Stimulated activated CD8-positive, alpha-beta memory T cell treated with anti-CD3 and anti-CD28 coated beads, Interleukin-2, amount 100 ng/mL, for 48 hours (primary cell): ENCODE data around the gene SLC39A9.
"Not testable (repeated sequence)": the region's sequence is repeated elsewhere in the genome, so short reads cannot be mapped to it uniquely, and the experiment has no call there.

ENCODE experiments used
- DNase-seq, 2 donors: peaks; one replicate each; pipeline ENCODE4 v3.0.0-alpha.2; 2020; ENCODE audit warnings: low read depth in 2 of 2

The SLC39A9 gene

DNA sequence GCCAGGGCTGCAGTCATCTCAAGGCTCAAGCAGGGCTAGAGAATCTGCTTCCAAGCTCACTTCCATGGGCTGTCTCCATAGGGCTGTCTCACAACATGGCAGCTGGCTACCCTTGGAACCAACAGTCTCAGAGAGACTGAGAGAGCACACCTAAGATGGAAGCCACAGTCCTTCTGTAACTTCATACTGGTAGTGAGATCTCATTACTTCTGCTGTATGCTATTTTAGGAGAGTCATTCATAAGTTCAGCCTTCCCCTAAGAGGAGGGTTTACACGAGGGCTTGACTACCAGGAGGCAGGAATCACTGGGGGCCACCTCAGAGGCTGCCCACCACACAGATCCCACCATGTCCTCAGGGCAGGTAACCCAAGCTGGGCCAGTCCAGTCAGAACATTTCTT is 30.1 kb upstream of the SLC39A9 start:
- DNase-seq, result no peak

- DNase-seq, result no peak
Observed at GRCh38 chr14:69370061-69370460, 28.4 kb upstream of the SLC39A9 start.

DNA sequence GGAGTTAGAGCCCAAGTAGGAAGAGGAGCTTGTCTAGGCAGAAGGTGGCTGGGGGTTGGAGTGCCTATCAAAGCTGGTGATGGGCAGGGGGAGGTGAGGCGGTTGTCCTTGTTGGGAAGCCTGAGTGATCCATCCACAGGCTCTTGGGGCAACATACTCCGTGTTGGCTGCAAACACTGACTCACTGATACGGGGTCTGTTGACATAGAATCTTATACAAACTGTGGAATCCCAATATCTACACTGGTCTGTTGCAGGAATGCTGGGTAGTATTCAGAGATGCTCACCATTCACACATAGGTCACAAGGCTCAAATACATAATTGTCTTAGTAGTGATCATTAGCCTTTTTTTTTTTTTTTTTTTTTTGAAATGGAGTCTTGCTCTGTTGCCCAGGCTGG is 26.3 kb upstream of the SLC39A9 start:
- no peak for DNase-seq

DNA sequence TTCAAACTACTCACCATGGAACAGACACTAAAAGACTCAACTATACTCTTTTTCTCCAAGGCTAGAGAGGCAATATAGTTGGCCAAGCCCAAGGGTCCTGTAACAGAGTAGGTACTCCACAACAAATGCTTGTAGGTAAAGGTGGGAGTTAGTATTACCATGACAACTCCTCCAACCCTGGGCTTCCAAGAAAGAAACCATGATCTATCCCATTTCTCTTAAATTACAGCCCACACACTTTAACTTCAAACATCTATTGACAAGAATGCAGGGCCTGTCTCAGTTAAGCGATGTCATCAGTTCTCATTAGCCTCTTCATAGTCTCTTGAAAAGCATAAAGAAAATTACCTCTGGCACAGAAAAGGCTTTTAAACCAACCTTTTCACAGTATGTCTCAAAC is 25.4 kb upstream of the SLC39A9 start:
- DNase-seq, result no peak

DNA sequence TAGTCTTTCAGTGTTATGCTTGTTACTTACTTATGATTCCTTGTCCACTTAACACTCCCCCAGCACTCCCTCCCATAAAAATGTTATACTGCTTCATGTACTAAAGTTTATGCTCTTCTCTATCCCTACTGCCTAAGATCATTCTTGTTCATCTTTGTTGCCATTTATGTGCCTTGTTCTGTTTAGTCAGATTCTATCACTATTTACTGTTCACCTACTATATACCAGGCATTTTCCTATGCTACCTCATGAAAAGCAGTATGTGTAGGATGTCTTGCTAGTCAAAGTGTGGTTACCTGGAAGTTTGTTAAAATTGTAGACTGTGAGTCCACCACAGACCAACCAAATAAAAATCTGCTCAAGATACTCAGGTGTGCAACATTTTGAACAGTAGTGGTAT is 24.3 kb upstream of the SLC39A9 start:
- DNase-seq, result no peak

DNA sequence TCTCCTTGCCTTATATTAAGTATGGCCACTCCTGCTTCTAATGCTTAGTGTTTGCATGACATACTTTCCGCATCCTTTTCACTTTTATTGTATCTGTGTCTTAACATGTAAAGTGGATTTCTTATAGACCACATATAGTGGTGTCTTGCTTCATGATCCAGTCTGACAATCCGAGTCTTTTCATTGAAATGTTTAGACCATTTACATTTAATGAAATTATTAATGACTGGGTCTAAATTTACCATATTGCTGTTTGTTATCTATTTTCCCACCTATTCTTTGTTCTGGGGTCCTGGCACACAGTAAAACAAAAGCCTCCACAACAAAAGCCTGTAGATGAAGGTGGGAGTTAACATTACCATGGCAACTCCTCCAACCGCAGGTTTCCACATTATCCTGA is 23.3 kb upstream of the SLC39A9 start:
- no peak for DNase-seq

- no peak for DNase-seq
Observed at GRCh38 chr14:69375722-69376121, 22.8 kb upstream of the SLC39A9 start.

GRCh38 chr14:69376439-69376838 is 22.1 kb upstream of the SLC39A9 start:
- no peak for DNase-seq

DNA sequence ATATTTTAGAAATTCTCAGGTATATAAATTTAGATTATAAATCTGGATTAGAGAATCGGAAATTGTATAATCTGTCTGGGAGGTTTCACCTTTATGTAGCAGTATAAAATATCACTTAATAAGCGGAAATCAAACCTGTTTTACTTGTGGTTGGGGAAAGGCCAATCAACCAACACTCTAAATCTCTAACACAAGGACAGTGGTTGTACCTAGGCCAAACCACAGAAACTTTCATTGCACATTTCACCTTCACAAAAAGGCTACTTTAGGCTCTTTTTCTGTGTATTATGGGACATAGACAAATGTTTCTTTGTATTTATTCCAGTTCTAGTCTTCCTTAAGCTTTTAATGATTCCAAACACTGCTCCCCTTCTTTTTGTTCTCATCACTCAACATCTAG is 20.2 kb upstream of the SLC39A9 start:
- no peak for DNase-seq

GRCh38 chr14:69387311-69387710 is 11.2 kb upstream of the SLC39A9 start:
- no peak for DNase-seq

DNA sequence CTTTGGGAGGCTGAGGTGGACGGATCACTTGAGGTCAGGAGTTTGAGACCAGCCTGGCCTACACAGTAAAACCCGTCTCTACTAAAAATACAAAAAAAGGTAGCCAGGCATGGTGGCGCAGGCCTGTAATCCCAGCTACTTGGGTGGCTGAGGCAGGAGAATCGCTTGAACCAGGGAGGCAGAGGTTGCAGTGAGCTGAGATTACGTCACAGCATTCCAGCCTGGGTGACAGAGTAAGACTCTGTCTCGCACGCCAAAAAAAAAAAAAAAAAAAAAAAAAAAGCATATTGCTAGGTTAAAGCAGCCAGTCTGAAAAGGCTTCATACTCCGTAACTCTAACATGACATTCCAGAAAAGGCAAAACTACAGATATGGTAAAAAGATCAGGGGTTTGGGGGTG is 7.1 kb upstream of the SLC39A9 start:
- DNase-seq, result not testable (repeated sequence)

DNA sequence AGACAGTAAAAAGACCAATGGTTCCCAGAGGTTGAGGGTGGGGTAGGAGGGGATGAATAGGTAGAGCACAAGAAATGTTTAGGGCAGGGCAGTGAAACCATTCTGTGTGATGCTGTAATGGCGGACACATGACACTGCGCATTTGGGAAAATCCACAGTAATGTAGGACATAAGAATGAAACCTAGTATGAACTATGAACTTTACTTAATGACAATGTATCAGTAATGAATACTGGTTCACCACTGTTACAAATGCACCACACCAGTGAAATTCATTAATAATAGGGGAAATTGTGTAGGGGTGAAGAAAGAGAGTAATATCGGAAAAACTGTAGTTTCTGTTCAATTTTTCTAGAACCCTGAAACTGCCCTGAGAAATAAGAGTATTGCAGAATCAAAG is 6.0 kb upstream of the SLC39A9 start:
- no peak for DNase-seq

DNA sequence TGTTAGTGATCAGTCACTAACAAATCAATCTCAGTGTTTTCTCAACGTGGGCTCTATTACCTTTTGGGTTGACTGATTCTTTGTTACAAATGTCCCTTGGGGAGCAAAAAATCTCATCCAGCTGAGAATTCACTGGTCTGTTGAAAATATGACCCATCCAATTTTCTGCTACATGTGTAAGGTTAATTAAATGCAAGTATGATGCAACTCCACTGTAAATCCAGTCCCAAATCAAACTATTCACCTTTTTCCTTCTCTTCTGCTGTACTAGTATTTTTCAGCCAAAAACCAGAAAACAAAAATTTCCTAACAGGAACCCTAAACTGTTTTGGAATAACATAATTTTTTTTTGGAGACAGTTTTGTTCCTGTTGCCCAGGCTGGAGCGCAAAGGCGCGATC is 2.6 kb upstream of the SLC39A9 start:
- DNase-seq, result no peak

- peak in 1 of 2 donors; percentile 37 for DNase-seq
Observed at GRCh38 chr14:69398818-69399210, 322 bp downstream of the SLC39A9 start.

DNA sequence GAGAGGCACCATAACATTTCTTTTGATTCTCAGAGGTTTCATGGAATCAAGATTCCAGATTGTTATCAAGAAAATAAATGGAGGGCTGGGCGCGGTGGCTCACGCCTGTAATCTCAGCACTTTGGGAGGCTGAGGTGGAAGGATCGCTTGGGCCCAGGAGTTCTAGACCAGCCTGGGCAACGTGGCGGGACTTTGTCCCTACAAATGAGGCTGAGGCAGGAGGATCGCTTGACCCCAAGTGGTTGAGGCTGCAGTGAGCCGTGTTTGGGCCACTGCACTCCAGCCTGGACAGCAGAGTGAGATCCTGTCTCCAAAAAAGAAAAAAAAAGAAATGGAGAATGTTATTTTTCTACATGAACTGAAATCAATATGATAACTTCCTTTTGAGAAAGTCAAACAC is 1.3 kb downstream of the SLC39A9 start:
- DNase-seq, result no peak

DNA sequence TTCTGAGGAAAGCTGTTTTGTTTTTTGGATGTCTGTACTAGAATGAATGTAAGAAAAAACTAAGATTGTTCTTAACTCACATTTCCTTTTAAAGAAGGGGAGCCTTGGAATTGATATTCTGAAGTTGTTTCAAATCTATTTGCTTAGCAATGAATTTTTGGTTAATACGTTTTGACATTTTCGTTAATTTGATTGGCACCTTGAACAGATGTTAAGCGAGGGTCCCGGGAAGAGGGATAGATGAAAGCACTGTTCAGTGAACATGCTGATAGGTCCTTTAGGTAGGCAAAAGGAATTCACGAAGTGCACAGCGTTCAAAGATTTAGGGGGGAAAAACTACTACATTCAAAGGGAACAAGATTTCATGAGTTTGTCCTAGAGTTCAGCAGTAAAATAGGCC is 1.7 kb downstream of the SLC39A9 start:
- no peak for DNase-seq

DNA sequence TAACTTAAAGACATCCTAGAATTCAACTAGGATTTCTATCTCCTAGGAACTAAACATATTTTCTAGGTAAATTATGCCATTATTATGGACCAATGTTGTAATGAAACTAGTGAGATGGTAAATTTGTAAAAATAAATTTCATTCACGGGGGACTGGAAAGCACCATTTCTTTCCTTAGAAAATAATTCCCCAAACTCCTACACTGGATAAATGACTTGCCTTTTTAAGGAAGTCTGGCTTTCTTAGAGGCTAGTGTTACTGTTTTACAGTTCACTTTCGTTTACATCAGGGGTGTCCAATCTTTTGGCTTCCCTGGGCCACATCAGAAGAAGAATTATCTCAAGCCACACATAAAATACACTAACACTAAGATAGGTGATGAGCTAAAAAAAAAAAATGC is 3.3 kb downstream of the SLC39A9 start:
- DNase-seq, result no peak

- no peak for DNase-seq
Observed at GRCh38 chr14:69404478-69404877, 6.0 kb downstream of the SLC39A9 start.

DNA sequence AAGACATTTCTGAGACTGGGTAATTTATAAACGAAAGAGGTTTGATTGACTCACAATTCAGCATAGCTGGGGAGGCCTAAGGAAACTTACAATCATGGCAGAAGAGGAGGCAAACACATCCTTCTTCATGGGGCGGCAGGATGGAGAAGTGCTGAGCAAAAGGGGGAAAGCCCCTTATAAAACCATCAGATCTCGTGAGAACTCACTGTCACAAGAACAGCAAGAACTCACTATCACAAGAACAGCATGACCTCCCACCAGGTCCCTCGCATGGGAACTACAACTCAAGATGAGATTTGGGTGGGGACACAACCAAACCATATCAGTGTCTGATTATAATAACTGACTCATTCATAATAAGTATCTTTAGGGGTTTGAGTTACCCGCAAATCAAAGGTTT is 6.4 kb downstream of the SLC39A9 start:
- no peak for DNase-seq

DNA sequence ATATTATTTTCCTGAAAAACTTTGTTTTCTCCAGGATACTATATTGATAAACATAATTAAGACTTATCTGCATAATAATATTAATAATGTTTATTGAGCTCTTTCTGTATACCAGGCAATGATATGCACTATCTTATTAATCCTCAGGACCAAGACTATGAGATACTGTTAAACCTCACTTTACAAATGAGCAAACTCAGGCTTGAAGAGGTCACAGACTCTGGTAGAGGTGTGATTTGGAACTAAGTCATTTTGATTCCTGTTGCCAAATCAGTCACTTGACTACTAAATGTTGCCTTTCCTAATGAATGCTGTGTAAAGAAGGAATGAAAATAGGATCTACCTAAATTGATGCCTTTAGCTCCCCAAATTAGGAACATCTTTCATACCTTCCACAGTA is 7.3 kb downstream of the SLC39A9 start:
- no peak for DNase-seq

- no peak for DNase-seq
Observed at GRCh38 chr14:69408331-69408960, 10.0 kb downstream of the SLC39A9 start.

GRCh38 chr14:69413483-69413882 is 15.0 kb downstream of the SLC39A9 start:
- no peak for DNase-seq

- not testable (repeated sequence) for DNase-seq
Observed at GRCh38 chr14:69416087-69416486, 17.6 kb downstream of the SLC39A9 start.

DNA sequence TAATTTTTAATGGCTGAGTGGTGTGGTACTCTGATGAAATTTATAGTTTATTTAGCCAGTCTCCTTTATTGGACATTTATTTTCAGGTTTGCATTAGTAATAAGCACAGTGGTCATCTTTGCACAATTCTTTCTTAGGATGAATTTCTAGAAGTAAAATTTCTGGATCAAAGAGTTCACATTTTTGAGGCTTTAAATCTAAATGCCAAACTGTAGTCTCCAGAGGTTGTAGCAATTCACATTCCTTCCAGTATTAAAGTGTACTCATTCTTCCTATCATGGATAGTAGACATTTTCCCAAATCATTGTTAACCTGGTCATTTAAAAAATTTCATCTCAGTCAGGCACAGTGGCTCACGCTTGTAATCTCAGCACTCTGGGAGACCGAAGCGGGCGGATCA is 24.8 kb downstream of the SLC39A9 start:
- no peak for DNase-seq
